Activated naive CD4-positive, alpha-beta T cell treated with anti-CD3 and anti-CD28 coated beads, Interleukin-2, amount 50 U/mL, for 24 hours (primary cell): ENCODE measurements around the gene STX2.
"Not testable (repeated sequence)": the region's sequence is repeated elsewhere in the genome, so short reads cannot be mapped to it uniquely, and the experiment has no call there.

Source experiments
- H3K27ac Mint-ChIP-seq: one replicate; pipeline ENCODE4 v1.8.0; 2021; ENCODE audit warnings: mild to moderate bottlenecking, mixed read lengths
- H3K27me3 Mint-ChIP-seq: one replicate; pipeline ENCODE4 v1.8.0; 2021; ENCODE audit warnings: mixed read lengths
- H3K36me3 Mint-ChIP-seq: one replicate; pipeline ENCODE4 v1.8.0; 2021; ENCODE audit warnings: mixed read lengths
- H3K4me1 Mint-ChIP-seq: one replicate; pipeline ENCODE4 v1.8.0; 2021; ENCODE audit warnings: mixed read lengths
- H3K4me3 Mint-ChIP-seq: one replicate; pipeline ENCODE4 v1.8.0; 2021; ENCODE audit warnings: mild to moderate bottlenecking, mixed read lengths
- H3K9me3 Mint-ChIP-seq: one replicate; pipeline ENCODE4 v1.8.0; 2021; ENCODE audit warnings: mixed read lengths

STX2 gene

DNA sequence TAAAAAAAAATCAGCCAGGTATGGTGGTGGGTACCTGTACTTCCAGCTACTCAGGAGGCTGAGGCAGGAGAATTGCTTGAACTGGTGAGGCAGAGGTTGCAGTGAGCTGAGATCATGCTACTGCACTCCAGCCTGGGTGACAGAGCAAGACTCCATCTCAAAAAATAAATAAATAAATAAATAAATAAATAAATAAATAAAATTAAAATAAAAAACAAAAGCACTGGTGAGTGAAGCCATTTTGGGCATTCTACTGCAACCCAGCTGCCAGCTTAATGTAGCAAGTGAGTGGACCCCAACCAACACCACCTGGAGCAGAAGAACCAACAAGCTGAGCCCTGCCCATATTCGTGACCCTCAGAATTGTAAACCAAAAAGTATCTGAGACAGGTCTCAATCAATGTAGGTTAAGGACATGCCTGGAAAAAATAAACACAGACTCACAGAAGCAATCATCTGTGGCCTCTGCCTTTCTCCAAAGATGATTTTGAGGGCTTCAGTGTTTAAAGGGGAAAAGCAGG lies 9.8 kb upstream of the STX2 start:
- H3K27me3 Mint-ChIP-seq, H3K27ac Mint-ChIP-seq, H3K9me3 Mint-ChIP-seq, H3K36me3 Mint-ChIP-seq, H3K4me3 Mint-ChIP-seq, H3K4me1 Mint-ChIP-seq: not testable (repeated sequence)

DNA sequence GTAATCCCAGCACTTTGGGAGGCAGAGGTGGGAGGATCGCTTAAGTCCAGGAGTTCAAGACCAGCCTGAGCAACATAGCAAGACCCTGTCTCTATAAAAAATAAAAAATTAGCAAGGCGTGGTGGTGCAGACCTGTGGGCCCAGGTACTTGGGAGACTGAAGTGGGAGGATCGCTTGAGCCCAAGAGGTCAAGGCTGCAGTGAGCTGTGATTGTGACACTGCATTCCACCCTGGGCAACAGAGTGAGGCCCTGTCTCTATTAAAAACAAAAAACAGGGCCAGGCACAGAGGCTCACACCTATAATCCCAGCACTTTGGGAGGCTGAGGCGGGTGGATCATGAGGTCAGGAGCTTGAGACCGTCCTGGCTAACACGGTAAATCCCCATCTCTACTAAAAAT lies 9.1 kb upstream of the STX2 start:
- not testable (repeated sequence) for H3K4me3 Mint-ChIP-seq, H3K27me3 Mint-ChIP-seq, H3K9me3 Mint-ChIP-seq, H3K36me3 Mint-ChIP-seq, H3K27ac Mint-ChIP-seq, H3K4me1 Mint-ChIP-seq

DNA sequence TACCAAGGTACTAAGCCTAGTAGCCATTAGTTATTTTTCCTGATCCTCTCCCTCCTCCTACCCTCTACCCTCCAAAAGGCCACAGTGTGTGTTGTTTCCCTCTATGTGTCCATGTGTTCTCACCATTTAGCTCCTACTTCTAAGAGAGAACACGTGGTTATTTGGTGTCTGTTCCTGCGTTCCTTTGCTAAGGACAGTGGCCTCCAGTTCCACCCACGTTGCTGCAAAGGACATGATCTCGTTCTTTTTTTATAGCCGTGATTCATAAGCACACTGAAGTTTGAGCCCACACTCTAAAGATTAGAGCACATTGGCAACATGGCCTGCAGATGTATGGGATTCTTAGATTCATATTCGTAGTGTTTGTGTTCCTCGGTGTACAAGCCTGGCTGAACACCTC lies 8.1 kb upstream of the STX2 start:
- Mint-ChIP-seq H3K36me3 (no peaks in the 10 kb centered on the region), H3K4me3 (no peak overlapping the region), H3K27ac (no peak overlapping the region)

DNA sequence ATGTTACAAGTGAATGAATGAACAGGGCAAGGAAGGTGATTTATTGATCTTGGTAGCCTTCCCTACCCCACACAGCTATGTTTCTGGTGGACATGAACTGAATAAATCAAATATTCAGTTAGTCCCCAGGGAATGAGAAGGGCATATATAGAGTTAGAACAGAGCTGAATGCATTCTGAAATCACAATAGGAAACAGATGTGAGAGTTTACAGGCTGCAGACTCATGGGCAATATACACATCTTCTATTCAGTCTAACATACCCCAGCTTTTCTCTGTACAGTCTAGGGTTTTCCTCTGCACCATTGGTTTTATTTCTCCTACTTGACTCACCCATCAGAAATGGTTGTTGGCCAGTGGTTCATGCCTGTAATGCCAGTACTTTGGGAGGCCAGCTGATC lies 7.3 kb upstream of the STX2 start:
- H3K9me3 Mint-ChIP-seq, result no peaks in the 10 kb centered on the region
- H3K27me3 Mint-ChIP-seq, result no peaks in the 10 kb centered on the region
- H3K4me1 Mint-ChIP-seq, result no peaks in the 10 kb centered on the region
- no peak overlapping the region for H3K4me3 Mint-ChIP-seq
- H3K27ac Mint-ChIP-seq, result no peak overlapping the region
- no peaks in the 10 kb centered on the region for H3K36me3 Mint-ChIP-seq

More for the DNA sequence above, 8.1 kb upstream of the STX2 start:
- H3K27me3 Mint-ChIP-seq, result no peaks in the 10 kb centered on the region
- H3K9me3 Mint-ChIP-seq, result no peaks in the 10 kb centered on the region
- no peaks in the 10 kb centered on the region for H3K4me1 Mint-ChIP-seq

DNA sequence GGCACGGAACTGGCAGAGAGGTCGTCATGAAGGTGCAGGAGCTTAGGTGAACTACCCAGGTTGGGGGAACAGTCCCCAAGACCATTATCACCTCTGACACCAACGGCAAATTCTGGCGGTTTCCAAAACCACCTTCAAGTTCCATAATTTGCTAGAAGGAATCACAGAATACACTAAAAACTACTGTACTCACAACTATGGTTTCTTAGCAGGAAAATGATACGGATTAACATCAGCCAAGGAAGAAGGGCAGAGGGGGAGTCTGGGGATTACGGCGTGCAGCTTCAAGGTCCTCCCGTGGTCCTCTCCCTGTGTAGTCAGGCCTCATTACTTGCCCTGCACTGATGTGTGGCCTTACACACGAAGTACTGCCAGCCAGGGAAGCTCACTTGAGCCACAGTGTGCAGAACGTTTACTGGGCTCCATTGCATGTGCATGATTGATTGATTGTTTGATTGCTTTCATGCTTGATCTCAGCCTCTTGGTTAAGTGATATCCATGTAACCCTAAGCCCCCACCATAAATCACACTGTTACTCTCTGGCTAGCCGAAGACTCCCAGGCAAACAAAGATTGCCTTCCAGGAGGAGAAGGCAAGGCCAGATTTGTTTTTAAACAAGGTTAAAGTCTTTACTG lies 837 bp upstream of the STX2 start:
- peak overlapping the region; percentile 83 for H3K27ac Mint-ChIP-seq
- H3K9me3 Mint-ChIP-seq, result no peaks in the 10 kb centered on the region
- no peaks in the 10 kb centered on the region for H3K27me3 Mint-ChIP-seq
- peaks cover 37% of the 10 kb centered on the region for H3K4me1 Mint-ChIP-seq
- peak overlapping the region; percentile 68 for H3K4me3 Mint-ChIP-seq
- H3K36me3 Mint-ChIP-seq, result peaks cover 2% of the 10 kb centered on the region

DNA sequence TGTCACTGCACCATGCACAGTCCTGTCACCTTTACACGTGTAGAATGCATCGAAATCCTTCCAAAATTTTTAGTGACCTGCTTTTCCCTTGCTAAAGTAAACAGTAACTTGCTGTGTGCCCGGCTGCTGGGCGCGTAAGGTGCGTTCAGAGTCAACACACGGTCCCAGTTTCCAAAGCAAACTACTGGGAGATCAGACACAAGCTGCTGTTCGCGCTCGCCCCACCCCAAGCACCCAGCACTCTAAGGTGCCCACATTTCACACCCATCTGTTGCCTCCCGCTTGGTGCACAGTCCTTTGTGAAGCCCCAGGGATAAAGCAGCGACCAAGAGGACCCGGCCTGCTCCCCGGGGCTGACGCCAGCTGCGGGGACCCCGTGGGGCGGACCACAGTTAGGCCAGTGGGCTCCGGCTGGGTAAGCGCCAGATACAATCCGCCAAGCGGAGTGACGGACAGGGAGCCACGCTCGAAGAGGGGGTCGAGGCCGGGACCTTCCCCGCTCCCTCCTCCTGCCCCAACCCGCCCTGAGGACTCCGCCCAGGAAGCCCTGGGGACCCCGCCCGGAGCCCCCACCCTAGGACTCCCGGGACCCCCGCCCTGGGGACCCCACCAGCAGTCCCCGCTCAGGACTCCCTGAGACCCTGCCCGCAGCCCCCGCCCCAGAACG lies 633 bp downstream of the STX2 start:
- Mint-ChIP-seq H3K27ac (no peak overlapping the region), H3K27me3 (no peaks in the 10 kb centered on the region), H3K4me3 (peak overlapping the region; percentile 80), H3K9me3 (no peaks in the 10 kb centered on the region), H3K4me1 (peaks cover 40% of the 10 kb centered on the region), H3K36me3 (peaks cover 2% of the 10 kb centered on the region)

DNA sequence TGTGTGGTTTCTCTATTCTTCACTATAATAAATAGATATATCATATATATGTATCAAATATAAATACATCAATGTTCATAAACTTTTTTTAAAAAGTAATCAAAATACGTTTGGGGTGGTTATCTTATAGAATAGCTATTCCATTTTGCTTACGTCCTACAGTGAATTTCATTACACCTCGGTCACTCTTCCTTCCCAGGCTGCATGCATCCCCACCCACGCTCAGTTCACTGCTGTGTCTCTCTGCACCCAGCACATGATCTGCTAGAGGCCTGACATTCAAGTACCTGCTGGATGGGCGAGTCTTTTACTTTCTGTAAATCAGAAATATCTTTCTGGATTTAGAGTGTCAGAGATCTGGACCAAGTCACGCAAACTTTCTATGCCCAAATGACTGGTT lies 3.6 kb downstream of the STX2 start:
- H3K36me3 Mint-ChIP-seq, result peaks cover 2% of the 10 kb centered on the region
- no peak overlapping the region for H3K4me3 Mint-ChIP-seq
- no peak overlapping the region for H3K27ac Mint-ChIP-seq
- no peaks in the 10 kb centered on the region for H3K9me3 Mint-ChIP-seq
- no peaks in the 10 kb centered on the region for H3K27me3 Mint-ChIP-seq
- peaks cover 39% of the 10 kb centered on the region for H3K4me1 Mint-ChIP-seq

DNA sequence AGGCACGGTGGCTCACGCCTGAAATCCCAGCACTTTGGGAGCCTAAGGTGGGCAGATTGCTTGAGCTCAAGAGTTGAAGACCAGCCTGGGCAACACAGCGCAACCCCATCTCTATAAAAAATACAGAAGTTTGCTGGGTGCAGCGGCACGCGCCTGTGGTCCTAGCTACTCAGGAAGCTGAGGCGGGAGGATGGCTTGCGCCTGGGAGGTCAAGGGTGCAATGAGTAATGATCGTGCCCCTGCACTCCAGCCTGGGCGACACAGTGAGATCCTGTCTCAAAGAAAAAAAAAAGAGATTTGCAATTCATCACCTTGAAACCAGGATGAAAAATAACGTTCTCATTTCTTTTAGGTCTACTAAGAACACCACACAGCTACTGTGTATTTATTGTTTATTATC lies 4.0 kb downstream of the STX2 start:
- H3K9me3 Mint-ChIP-seq, result no peaks in the 10 kb centered on the region
- no peaks in the 10 kb centered on the region for H3K27me3 Mint-ChIP-seq
- H3K4me1 Mint-ChIP-seq, result peaks cover 42% of the 10 kb centered on the region
- H3K36me3 Mint-ChIP-seq, result peaks cover 2% of the 10 kb centered on the region
- H3K27ac Mint-ChIP-seq, result no peak overlapping the region
- H3K4me3 Mint-ChIP-seq, result no peak overlapping the region

DNA sequence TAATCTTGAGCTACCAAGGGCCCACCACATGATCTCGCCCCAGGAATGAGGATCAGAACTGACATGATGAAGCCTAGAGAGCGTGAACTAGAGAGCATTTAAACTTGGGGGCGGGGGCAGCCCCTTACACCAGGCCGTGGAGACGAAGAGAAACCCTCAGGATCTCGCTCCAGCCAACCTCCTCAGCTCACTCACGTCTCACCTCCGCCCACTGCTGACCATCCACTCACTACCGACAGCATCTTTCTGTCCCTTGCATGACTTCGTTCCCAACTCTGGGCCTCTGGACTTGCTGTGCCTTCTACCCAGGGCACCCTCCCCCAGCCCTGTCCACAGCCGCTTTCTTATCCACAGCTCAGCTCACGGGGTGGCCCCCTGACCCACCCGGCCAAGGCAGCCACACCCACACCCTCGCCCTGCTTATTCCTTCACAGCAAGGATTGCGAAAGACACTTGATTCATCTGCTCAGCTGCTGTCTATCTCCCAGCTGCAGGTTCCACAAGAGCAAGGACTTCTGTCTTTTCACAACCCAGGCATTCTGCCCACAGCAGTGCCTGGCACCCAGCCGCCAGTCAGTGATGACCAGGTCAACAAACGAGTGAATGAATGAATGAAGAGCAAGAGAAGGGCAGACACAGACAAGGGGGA lies 6.4 kb downstream of the STX2 start:
- Mint-ChIP-seq H3K4me3 (no peak overlapping the region), H3K4me1 (peaks cover 33% of the 10 kb centered on the region), H3K36me3 (peaks cover 2% of the 10 kb centered on the region), H3K27me3 (no peaks in the 10 kb centered on the region), H3K27ac (no peak overlapping the region), H3K9me3 (no peaks in the 10 kb centered on the region)

DNA sequence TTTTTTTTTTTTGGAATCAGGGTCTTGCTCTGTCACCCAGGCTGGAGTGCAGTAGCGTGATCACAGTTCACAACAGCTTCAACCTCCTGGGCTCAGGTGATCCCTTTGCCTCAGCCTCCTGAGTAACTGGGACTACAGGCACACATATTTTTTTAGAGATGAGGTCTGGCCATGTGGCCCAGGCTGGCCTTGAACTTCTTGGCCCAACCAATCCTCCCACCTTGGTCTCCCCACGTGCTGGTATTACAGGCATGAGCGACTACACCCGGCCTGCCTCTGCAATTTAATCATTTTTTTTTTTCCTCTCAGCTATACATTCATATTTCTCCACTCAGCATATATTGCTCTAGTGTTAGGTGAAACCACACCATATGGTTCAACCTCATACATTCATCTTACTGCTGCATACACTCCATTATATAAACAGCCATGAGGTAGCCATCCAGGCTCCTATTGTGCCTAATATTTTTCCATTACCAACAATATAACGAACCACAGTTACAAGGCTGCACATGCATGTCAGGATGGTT lies 7.1 kb downstream of the STX2 start:
- no peak overlapping the region for H3K4me3 Mint-ChIP-seq
- no peak overlapping the region for H3K27ac Mint-ChIP-seq
- H3K4me1 Mint-ChIP-seq, result peaks cover 31% of the 10 kb centered on the region
- H3K27me3 Mint-ChIP-seq, result no peaks in the 10 kb centered on the region
- H3K36me3 Mint-ChIP-seq, result peaks cover 2% of the 10 kb centered on the region
- H3K9me3 Mint-ChIP-seq, result no peaks in the 10 kb centered on the region

DNA sequence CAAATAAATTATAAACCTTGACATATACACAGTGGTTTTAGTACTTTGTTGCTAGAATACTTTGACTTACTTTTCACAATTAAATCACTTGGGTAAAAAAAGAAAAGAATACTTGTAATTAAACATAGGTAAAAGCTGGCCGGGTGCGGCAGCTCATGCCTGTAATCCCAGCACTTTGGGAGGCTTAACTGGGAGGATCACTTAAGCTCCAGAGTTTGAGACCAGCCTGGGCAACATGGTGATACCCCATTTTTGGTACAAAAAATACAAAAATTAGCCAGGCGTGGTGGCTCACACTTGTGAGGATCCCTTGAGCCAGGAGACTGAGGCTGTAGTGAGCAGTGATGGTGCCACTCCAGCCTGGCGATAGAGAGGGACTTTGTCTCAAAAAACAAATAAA lies 7.8 kb downstream of the STX2 start:
- no peak overlapping the region for H3K27ac Mint-ChIP-seq
- H3K4me3 Mint-ChIP-seq, result no peak overlapping the region
- H3K9me3 Mint-ChIP-seq, result no peaks in the 10 kb centered on the region
- peaks cover 2% of the 10 kb centered on the region for H3K36me3 Mint-ChIP-seq
- no peaks in the 10 kb centered on the region for H3K27me3 Mint-ChIP-seq
- H3K4me1 Mint-ChIP-seq, result peaks cover 25% of the 10 kb centered on the region

DNA sequence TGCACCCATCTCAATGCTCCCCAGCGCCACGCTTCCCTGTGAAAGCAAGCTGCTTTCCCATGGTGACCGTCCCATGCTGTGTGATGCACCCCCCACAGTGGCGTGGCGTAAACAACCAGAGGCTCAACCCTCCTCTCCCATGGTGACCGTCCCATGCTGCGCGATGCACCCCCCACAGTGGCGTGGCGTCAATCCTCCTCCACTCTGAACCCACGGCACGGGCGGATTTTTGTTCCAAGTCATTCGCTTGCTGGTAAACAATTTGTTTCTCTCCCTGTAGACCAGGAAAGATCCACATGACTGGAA lies 8.9 kb downstream of the STX2 start:
- H3K9me3 Mint-ChIP-seq, result no peaks in the 10 kb centered on the region
- H3K36me3 Mint-ChIP-seq, result no peaks in the 10 kb centered on the region
- H3K27ac Mint-ChIP-seq, result no peak overlapping the region
- no peaks in the 10 kb centered on the region for H3K27me3 Mint-ChIP-seq
- H3K4me3 Mint-ChIP-seq, result no peak overlapping the region
- peaks cover 21% of the 10 kb centered on the region for H3K4me1 Mint-ChIP-seq

DNA sequence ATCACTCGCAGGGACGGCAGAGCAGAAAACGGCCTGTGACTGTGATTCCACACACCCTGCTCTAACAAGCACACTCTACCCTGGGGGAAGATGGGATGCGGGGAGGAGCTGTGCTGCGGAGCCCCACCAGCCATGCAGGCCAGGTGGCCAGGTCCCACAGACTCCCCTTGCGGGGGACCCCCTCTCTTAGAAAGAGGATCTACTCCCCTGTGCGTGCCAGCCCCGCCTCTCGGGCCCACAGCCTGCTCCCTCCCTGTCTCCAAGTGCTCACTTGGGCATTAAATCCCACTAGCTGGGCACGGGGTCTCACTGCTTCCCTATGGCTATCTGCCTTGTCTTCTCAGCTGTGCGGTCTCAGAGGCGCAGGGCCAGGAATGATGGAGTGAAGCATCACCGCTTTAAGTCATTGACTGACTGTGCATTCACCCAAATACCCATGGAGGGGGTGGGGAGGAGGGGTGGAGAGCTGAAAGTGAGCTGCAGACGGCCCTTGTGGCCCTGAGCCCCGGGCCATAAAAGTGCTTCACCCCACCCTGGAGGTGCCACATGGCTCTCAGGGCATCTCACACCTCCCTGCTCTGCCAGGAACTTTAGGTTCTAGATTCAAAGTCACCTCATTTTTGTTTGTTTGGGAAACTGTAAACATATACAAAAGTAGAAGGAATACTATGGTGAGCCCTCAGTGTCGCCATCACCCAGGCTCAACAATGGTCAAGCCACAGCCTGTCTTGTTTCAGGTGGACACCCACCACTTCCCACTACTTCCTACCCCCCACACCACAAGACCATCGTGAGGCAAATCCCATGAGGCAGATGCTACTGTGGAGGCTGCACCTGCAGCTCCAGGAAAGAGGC lies 9.4 kb downstream of the STX2 start:
- H3K27me3 Mint-ChIP-seq, result no peaks in the 10 kb centered on the region
- no peaks in the 10 kb centered on the region for H3K36me3 Mint-ChIP-seq
- H3K27ac Mint-ChIP-seq, result no peak overlapping the region
- no peaks in the 10 kb centered on the region for H3K9me3 Mint-ChIP-seq
- peaks cover 21% of the 10 kb centered on the region for H3K4me1 Mint-ChIP-seq
- no peak overlapping the region for H3K4me3 Mint-ChIP-seq

DNA sequence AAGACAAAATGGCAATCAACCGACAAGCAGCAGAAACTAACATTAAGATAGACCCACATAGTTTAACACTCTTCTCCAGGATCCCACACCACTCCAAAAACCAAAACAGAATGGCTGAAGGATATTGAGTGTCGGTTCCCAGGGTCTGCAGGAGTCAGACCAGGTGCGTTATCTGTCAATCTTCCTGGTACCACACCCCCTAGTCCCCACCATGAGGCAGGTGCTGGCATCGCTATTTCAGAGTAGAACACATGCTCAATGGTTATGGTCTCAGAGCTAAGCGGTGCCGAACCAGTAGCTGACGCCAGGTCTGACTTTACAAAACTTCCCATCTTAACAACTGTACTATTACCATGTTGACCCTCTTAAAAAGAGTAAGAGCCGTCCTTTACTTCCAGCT lies 10.2 kb downstream of the STX2 start:
- no peaks in the 10 kb centered on the region for H3K36me3 Mint-ChIP-seq
- H3K4me1 Mint-ChIP-seq, result peaks cover 21% of the 10 kb centered on the region
- no peak overlapping the region for H3K4me3 Mint-ChIP-seq
- H3K27me3 Mint-ChIP-seq, result no peaks in the 10 kb centered on the region
- no peaks in the 10 kb centered on the region for H3K9me3 Mint-ChIP-seq
- no peak overlapping the region for H3K27ac Mint-ChIP-seq

DNA sequence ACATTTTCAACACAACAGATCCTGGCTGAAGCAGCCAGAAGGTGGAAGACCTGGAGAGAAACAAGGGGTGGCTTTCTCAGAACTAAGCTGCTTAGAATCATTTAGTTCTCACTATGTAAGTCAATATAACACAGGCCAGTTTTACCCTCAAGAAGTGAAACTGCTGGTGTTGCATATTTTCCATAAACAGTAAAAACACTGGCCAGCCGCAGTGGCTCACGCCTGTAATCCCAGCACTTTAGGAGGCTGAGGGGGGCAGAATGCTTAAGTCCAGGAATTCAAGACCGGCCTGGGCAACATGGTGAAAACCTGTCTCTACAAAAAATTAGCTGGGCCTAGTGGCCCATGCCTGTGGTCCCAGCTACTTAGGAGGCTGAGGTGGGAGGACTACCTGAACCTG lies 11.6 kb downstream of the STX2 start:
- Mint-ChIP-seq H3K4me1 (peaks cover 17% of the 10 kb centered on the region), H3K27me3 (no peaks in the 10 kb centered on the region), H3K4me3 (no peak overlapping the region), H3K36me3 (peaks cover 2% of the 10 kb centered on the region), H3K27ac (peak overlapping the region; percentile 14), H3K9me3 (no peaks in the 10 kb centered on the region)
